ENCODE measurements around the gene BANK1.
"Not testable (repeated sequence)": the region's sequence is repeated elsewhere in the genome, so short reads cannot be mapped to it uniquely, and the experiment has no call there.

Gene BANK1

DNA sequence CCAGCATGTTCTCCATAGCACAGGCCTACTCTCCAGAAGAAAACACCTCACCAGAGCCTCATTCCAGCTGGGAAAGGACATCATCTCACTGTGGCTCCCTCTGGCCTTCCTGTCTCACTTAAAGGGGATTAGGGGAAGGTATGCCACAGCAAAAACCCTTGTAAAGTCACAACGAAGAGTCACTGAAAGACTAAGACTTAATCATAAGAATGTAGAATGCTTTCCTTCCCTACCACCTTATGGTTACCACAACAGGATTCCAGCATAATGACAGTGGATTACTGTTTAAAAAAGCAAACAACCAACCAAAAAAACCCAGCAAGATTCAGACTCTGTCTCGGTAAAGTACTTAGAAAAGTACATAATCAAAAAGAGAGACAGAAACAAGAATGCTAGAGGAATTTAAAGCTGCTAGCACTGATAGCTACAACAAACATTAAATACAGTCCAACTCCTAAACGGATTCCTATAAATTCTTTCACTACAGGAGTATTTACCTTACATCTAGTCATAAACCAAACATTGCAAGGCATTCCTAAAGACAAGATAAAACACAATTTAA is 75.1 kb downstream of the BANK1 start:
- Histone ChIP-seq H3K27ac (no peak overlapping the region), H3K4me3 (no peak overlapping the region)

DNA sequence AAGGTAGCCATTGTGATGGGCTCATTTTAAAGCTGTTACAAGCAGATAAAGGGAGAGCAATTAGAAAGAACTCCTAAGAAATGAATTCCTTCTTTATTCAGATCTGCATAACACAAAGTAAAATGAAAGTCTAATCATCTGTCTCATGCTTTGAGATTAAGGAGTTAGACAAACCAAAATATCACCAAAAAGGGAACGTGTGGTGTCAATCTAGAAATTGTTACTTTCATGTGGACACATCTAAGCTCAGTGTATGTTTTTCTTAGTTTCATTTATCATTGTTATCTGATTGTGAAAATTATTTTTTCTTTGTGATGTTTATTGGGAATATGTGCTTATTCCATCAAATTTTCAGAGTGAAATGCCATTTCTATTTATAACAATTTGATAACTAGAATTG is 80.3 kb downstream of the BANK1 start:
- Histone ChIP-seq H3K27ac (no peak overlapping the region), H3K4me3 (no peak overlapping the region)

DNA sequence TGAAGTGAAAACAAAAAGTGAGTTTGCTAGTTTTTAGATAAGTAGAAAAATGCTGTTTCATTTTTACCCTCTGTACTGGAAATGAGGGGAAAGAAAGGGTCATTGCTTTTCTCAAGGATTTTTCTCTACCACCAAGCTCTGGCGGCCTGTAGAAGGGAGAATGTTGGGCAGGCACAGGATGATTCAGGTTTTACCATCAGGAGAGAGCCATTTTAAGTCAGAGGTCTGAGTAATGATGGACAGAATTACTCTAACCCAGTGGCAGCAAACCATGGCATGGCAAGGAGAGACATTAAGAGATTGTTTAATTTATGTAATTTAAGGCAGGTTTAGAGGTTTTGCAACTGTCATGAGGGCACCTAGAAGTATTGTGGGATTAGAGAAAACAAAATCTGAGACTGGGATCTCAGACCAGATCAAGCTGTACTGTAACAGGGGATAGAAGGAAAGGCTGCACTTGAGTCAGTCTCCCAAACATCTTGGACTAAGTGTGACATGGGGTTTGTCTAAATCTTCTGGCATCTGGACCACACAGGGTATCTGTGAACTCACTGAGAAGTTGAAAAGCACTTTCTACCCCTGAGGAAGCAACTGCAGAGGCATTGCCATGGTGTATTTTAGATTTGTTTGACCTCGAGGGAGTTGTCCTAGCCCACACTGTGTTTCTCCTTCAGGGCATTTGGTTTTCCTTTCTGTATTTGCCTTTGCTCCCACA is 81.6 kb downstream of the BANK1 start:
- H3K27ac ChIP-seq = no peak overlapping the region
- no peak overlapping the region for H3K4me3 ChIP-seq

DNA sequence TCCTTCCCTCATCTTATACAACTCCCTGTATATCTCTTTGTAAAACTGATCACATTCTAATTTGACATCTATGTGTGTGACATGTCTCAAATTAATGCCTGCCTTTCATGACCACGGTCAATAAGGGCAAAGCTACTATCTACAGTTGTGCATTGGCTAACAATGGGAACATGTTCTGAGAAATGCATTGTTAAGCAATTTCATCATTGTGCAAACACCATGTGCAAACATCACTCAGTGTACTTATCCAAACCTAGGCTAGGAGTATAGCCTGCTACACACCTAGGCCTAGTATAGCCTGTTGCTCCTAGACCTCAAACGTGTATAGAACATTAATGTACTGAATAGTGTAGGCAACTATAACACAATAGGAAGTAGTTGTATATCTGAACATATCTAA is 95.0 kb downstream of the BANK1 start:
- Histone ChIP-seq H3K27ac (no peak overlapping the region), H3K4me3 (no peak overlapping the region)

DNA sequence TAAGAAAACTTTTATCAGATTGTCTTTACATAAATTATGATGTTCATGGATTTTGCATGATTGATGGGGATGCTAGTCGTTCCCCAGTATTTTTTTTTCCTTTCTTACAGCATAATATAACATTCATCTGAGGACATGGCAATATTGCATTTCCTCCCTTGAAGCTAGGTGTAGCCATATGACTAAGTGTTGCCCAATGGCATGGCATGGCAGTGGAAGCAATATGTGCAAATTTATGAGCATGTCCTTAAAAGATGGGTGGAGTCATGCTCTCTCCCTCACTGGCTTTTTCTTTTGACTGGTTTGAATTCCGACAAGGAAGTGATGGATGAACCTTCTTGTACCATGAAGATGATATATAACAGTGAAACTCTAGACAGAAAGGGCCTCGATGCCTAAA is 96.3 kb downstream of the BANK1 start:
- Histone ChIP-seq H3K27ac (no peak overlapping the region), H3K4me3 (no peak overlapping the region)

DNA sequence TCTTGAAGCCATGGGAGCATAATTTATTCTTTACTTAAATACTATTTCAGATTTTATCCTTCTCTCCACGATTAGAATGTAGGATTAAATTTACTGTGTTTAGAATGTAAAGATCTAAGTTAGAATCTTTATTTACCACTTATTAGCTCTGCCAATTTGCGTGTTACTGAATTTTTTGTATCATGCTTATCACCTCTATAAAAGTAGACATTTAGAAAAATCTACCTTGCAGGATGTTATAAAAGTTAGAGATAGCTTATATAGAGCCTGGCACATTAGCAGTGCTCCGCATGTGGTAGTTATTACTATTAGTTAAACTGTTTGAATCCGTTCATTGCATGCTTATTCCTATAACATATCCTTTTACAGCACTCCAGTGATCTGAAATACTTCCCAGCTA is 97.9 kb downstream of the BANK1 start:
- no peak overlapping the region for H3K4me3 ChIP-seq
- no peak overlapping the region for H3K27ac ChIP-seq

DNA sequence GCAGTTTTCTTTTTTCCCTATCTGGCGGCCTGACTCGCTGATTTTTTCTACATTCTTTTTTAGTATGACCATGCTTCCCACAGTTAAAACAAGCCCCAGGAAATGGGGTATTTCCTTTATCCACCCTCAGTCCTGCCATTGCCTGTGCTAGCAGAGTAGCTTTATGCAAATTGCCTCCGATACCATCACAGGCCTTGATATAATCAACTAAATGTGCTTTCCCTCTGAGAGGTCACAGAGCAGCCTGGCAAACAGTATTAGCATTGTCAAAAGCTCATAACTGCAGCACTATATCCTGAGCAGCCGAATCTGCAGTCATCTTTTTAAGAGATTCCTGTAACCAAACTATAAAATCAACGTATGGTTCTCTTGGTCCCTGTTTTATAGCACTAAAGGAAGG is 115.0 kb downstream of the BANK1 start:
- not testable (repeated sequence) for H3K27ac ChIP-seq, H3K4me3 ChIP-seq

DNA sequence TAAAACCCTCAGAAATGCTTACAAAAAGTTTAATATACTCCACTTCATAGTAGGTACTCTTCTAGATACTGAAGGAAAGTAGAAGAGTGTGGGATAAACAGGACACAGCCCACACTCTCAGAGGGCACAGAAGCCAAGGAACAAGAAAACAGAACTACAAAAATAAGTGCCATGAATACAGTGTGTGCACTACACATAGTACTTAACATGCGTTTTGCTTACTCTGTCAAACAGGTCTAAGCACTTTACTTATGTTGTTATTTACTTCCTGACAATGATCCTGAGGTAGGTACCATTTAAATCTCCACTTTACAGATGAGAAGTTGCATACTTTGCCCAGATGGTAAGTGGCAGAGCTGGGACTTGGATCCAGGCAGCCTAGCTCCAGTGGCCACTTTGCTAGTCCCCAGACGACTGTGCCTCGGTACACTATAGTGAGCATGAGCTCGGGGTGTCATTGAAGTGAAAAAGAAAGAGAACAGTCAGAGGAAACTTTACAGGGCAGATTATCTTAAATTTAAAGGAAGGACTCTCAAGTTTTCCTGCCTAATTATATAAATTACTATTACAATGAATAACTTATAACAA is 120.3 kb downstream of the BANK1 start:
- H3K27ac ChIP-seq = no peak overlapping the region
- H3K4me3 ChIP-seq = no peak overlapping the region

DNA sequence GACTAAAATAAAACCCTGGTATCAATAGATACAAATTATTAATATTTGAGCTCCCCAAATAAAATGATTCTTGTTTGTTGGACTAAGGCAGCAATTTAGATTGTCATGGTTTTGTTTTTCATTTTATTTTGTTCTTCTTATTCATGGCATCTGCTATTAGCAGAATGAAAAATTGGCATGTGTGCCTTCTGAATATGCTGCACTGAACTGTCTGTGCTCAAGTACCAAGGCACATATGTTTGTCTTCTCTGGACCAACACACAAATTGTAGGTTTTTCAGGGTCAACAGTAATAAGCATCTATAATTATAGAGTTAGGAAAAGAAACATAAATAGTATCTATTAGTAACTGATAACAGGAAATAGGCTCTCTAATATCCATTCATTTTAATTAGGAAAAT is 121.1 kb downstream of the BANK1 start:
- H3K4me3 ChIP-seq = no peak overlapping the region
- H3K27ac ChIP-seq = no peak overlapping the region

DNA sequence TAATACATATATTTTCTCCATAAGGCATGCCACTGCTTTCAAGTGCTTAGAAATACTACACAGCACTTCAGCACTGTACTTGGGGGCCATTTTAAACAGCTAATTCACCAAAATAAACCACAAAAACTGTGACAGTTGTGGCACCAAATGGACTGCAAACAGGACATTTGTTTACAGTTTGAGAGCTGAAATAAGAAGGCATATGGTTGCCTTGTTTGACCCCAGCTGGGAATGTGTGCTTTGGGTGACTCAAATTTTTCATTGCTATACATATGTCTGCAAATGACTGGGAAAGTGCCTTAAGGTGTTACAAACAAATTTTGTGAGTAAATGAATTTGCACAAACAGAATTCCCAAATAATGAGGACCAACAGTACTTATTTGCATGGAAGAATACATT is 124.2 kb downstream of the BANK1 start:
- Histone ChIP-seq H3K27ac (no peak overlapping the region), H3K4me3 (no peak overlapping the region)

DNA sequence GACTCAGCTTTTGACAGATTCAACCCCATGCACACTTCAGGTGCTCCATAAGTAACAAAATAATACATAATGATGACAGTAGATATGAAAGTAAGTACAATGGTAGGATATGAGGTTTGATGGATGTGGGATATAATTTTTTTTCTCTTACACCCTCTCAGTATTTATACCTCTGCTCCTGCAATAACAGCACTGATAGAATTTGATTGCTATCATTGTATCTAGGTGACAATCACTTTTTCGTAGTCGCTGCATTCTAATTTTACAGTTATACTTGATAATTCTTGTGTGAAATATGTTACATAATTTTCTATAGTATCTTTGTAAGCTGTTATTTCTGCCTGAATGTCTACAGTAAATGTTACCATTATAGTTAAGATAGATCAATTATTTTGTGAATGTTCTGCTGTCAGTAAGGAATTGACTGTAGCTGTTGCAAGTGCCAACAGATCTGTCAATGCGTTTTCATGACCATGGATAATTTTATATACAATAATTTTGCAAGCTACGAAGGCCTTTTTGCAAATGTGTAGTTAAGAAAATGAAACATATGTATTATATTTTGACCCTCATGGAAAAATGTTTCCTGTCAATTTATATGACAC is 128.9 kb downstream of the BANK1 start:
- Histone ChIP-seq H3K4me3 (no peak overlapping the region), H3K27ac (no peak overlapping the region)

DNA sequence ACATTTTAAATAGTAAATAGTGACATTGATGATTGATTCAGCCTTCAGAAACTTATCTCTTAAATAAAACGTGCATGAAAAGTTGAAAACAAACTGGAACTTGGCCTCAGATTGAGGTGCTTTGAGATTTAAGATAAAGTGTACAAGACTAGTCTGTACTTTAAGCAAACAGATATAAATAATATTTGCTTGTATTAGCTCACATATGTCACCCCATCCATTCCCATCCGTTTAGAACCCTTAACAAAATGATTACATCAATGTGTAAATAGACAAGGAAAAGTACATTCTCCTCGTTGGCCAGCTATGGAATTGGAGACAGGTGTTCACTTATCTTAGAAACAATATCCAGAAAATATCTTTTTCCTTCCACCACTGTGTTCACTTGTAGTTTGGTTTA is 130.8 kb downstream of the BANK1 start:
- H3K27ac ChIP-seq = no peak overlapping the region
- H3K4me3 ChIP-seq = no peak overlapping the region

DNA sequence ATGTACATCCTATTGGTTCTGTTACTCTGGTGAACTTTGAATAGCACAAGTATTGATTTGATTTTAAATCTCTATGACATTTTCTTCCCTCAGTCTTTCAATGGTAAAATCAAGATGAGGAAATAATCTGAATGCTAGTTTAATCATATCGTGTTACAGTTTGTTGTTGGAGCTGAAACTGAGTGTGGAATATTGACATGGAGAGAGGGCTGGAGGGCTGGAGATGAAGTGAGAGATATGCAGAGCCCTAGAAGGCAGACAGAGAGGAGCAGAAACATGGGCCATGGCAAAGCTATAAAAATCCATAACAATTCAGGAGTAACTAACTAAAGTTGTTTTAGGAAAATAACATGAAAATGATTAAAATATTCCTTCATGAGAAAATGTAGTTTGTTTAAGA is 141.1 kb downstream of the BANK1 start:
- Histone ChIP-seq H3K27ac (no peak overlapping the region), H3K4me3 (no peak overlapping the region)

DNA sequence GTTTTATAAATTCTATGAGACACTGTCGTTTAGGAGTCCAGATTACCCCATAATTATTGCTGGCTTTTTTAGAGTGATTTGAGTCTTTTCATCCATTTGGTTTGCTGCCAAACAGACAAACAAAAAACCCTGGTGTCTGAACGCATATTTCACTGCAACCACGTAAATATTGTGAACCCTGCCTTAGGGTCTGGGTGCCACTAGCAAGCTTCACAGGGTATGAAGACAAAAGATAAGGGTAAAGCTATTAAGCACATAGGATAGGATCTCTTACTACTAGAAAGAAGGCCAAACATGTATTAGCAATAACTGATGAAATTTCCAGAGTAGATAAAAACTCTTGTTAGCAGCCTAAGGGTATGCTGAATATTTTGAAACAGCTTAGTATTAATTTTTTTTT is 143.3 kb downstream of the BANK1 start:
- Histone ChIP-seq H3K27ac (no peak overlapping the region), H3K4me3 (no peak overlapping the region)

DNA sequence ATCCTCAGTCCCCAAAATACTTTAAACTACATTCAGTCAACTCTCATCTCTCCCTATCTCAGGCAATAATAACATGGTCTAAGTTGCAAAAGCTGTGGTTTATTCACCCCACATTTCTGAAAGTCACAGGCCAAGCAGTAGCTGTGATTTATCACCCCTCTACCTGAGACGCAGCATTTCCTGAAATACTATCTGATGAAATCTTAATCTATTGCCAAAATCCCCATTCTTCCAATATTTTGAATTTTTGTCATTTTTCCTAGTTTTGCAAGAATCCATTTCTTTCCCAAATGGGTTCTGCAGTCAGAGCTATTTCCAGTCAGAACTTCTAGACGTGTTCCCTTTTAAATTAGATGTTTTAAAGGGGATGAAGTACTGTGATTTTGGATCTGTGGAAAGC is 148.3 kb downstream of the BANK1 start:
- H3K27ac ChIP-seq = no peak overlapping the region
- H3K4me3 ChIP-seq = no peak overlapping the region

DNA sequence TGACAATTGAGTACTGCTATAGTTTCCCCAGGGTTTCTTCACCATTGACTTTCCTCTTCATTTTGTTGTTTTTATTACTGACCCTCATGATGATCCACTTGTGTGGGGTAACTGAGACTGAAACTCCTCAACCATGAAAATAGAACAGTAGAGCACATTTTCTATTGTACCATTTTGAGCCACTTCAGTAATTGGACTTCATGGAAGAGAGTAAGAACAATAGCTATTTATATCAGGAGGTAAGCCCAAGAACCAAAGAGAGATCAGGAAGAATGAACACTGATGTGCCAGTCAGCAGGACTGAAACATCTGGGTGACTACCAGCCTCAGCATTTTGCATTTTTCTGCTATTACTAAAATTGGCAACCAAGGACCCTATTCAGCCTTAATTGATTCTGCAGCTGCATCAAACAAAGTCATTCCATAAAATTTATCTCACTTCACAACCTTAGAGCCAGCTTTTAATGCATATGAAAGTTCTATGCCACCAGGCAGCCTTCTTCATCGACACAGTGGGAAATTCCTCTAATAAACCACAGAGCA is 151.4 kb downstream of the BANK1 start:
- no peak overlapping the region for H3K4me3 ChIP-seq
- H3K27ac ChIP-seq = no peak overlapping the region

DNA sequence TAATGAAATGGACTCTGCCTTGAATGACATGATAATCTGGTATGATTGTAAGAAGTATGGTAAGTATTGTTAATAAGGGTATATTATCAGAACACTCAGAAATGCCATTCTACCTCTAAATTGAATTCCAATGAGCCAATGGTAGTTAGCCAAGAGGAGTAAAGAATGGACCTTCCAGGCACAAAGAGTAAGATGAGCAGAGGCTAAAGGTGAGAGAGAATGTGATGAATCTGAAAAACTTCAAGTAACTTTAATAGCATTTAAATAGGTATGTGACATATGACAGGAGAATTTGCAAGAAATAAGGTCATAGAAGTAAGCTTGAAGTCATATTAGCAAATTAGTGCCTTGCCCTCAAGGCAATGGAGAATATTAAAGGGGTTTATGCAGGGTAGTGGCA is 152.4 kb downstream of the BANK1 start:
- no peak overlapping the region for H3K4me3 ChIP-seq

DNA sequence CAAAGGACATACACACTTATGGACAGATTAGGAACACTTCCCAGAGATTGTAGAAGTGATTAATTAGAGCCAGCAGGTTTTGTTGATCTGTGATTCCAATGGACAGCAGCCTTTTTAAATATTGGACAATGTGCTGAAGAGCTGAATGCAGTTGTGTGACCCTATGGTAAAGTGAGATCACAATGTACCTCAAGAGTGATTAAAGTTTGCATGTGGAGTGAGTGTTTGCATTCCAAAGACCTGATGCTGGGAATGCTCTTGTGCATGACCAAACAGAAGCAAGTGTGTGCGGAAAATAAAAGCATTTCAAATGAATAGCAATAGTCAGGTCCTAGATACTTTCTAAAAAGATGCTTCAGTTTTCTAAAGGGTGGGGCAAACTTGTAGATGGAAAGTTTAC is 154.1 kb downstream of the BANK1 start:
- no peak overlapping the region for H3K4me3 ChIP-seq

More for the DNA sequence above, 152.4 kb downstream of the BANK1 start:
- no peak overlapping the region for H3K27ac ChIP-seq

DNA sequence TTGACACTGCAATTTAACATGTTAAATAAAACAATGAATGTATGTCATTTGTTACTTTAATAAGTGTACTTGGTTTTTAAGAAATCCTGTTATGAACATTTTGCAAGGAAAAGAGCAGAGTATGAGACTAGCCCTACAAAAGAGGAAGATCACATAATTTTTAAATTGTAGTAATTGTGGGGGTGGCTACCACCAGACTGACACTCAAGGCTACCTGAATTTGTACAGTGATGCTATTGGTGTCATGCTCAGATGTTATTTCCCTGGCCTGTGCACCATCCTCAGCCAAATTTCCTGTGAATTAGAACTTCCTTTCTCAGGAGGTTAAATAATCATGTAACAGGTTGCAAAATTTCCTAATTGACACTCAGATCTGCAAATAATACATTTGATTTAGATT is 157.5 kb downstream of the BANK1 start:
- H3K27ac ChIP-seq = no peak overlapping the region
- H3K4me3 ChIP-seq = no peak overlapping the region

More for the DNA sequence above, 154.1 kb downstream of the BANK1 start:
- H3K27ac ChIP-seq = no peak overlapping the region

DNA sequence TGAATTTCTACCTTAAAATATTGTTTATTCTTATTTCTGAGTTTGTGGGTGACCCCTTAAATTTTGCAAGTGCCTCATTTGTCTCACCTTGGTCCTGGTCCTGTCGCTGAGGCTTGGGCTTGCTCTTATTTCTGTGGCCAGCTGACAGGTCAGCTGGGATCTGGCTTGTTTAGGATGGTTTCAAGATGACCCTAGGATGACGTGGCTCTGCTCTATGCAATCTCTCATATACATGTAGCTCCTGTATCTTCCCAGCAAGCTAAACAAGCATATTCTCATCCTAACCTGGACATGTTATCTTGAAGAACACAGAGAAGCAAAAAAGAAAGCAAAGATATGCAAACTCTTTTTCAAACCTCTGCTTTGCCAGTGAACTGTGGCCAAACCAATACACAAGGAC is 158.4 kb downstream of the BANK1 start:
- Histone ChIP-seq H3K27ac (no peak overlapping the region), H3K4me3 (no peak overlapping the region)

Data from skin epidermis (tissue), 12 donors.